Gastroesophageal sphincter (tissue), 4 donors: ENCODE results near the gene ATP5MC3. TPM values are rescaled to one million over a fixed set of nuclear protein-coding genes. Genes with fewer than 3 reads are reported as not detected.
"Not testable (repeated sequence)": the region's sequence is repeated elsewhere in the genome, so short reads cannot be mapped to it uniquely, and the experiment has no call there.

Source experiments
- ATAC-seq: fragments of 150-250 bp; one replicate; pipeline ENCODE4 v1.9.1; 2016; ENCODE audit warnings: mild to moderate bottlenecking, moderate library complexity
- H3K27ac ChIP-seq, 4 donors: fragments of 200-600 bp; sonication (generic) in 3 of 4; 1 replicate in 3 of 4; 2 replicates in 1 of 4; pipeline ENCODE4 v1.5.1; 2016 to 2019
- H3K27me3 ChIP-seq: fragments of 200-600 bp; sonication (generic); one replicate; pipeline ENCODE4 v1.5.1; 2019
- H3K36me3 ChIP-seq, 2 donors: fragments of 200-600 bp; sonication (generic); one replicate each; pipeline ENCODE4 v1.5.1; 2019; ENCODE audit warnings: control low read depth in 1 of 2
- H3K4me1 ChIP-seq, 3 donors: fragments of 200-600 bp; sonication (generic); 1 replicate in 2 of 3; 2 replicates in 1 of 3; pipeline ENCODE4 v1.5.1; 2016 to 2019; ENCODE audit warnings: control low read depth in 2 of 3
- H3K4me3 ChIP-seq, 2 donors: fragments of 200-600 bp; sonication (generic); one replicate each; pipeline ENCODE4 v1.5.1; 2019; ENCODE audit warnings: mild to moderate bottlenecking in 1 of 2, moderate library complexity in 1 of 2
- H3K9me3 ChIP-seq, 3 donors: fragments of 200-600 bp; sonication (generic); one replicate each; pipeline ENCODE4 v1.5.1; 2017 to 2019; ENCODE audit warnings: control low read depth in 2 of 3
- CTCF ChIP-seq, 4 experiments: fragments of 200-600 bp in 2 of 4; fragments of 450-650 bp in 2 of 4; sonication (generic) in 1 of 4; IDR thresholded peaks; one replicate each; pipeline ENCODE4 v1.5.1; 2017 to 2019; ENCODE audit warnings: antibody characterized with exemption in 4 of 4, mild to moderate bottlenecking in 2 of 4, moderate library complexity in 2 of 4
- EP300 ChIP-seq: sonication (generic); formaldehyde crosslinking; IDR thresholded peaks from one replicate; pipeline ENCODE4 v1.6.1; 2017; ENCODE audit warnings: antibody characterized with exemption, mild to moderate bottlenecking
- POLR2A ChIP-seq, 2 donors: fragments of 450-650 bp; IDR thresholded peaks; one replicate each; pipeline ENCODE4 v1.6.1; 2017; ENCODE audit warnings: antibody characterized with exemption in 2 of 2, mild to moderate bottlenecking in 2 of 2, moderate library complexity in 1 of 2
- POLR2AphosphoS5 ChIP-seq: sonication (generic); formaldehyde crosslinking; IDR thresholded peaks from one replicate; pipeline ENCODE4 v1.6.1; 2017; ENCODE audit warnings: antibody characterized with exemption
- WGBS, 2 donors: methylation state at CpG; one replicate each; pipeline ENCODE4 v1.1.5; 2018; ENCODE audit warnings: low coverage in 1 of 2; 5-methylcytosine and 5-hydroxymethylcytosine counted together
- total RNA-seq, 4 donors: library from RNA; depleted of rRNA; stranded (reverse); fragments of >200 nt; gene quantifications; one replicate each; pipeline ENCODE4 v1.1.0, GENCODE V29; 2016

The ATP5MC3 gene
- total RNA-seq = 100 to 1,000 TPM; 116 to 191 (median 146) TPM

DNA sequence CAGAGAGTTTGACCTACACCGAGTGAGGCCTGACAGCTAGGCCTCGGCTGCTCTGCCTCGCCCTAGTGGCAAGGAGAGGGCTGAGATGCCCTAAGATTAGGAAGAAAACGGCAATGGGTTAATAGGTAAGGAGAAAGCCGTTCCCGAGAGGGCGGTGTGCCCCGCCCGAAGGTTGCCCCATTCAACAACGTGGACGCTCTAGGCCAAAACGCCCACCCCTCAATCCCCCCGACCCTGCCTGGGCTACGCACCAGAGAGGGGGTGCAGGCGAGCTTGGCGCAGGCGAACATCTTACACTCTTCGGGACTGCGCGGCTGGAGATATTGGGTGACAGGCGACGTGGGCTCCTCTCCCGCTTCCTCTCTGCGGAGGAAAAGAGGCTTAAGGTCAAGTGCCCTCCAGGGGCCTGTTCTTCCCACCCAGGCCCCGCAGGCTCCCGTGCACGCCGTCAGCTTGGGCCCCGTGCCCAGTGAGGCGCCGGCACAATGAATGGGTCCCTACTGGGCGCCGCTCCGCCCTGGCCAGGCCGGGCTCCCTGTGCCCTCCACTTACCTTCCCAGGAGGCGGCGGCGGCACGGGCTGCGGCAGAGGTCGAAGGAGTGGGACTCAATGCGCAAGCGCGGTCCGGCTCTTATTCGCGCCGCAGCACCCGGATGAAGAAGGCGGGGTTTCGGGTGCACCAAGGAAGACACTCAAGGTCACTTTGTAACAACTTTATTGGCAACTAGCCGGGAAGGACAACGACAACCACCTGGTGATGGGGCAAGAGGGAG, at the start of gene ATP5MC3:
TSS of gene ATP5MC3 (minus strand) at position 607 of the 773 bp plus-strand sequence. CDS start at position 290, 317 bp downstream.
- peaks cover 12 to 34% of the 10 kb centered on the region in 2 donors for H3K36me3 ChIP-seq
- peak within 1 kb of the TSS; percentile 63 to 78 for H3K4me3 ChIP-seq
- H3K9me3 ChIP-seq = no peaks in the 10 kb centered on the region
- peak; percentile 97 for ATAC-seq
- no peaks in the 10 kb centered on the region for H3K27me3 ChIP-seq
- TF ChIP-seq POLR2AphosphoS5 (peak; percentile 83), POLR2A (IDR thresholded peaks at IDR 0.05) (peak; percentile 65 to 83), CTCF (IDR thresholded peaks at IDR 0.05) (peak in 2 of 4 experiments; percentile 9 to 35), EP300 (no peak)
- peaks cover 0 to 42% (median 8%) of the 10 kb centered on the region in 3 donors for H3K4me1 ChIP-seq
- 0% methylated on average over 3 to 6 of the region's 53 CpGs for WGBS, 2 donors
- peak within 1 kb of the TSS; percentile 48 to 91 (median 88) for H3K27ac ChIP-seq

DNA sequence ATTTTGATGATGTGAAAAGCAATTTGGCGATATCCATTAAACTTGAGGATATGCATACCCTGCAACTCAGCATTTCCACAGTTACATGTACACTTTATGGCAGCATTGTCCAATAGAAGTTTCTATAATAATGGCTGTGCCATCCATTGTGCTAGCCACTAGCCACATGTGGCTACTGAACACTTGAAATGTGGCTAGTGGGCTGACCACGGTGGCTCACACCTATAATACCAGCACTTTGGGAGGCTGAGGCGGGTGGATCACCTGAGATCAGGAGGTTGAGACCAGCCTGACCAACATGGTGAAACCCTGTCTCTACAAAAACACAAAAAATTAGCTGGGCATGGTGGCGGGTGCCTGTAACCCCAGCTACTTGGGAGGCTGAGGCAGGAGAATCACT, 47.1 kb upstream of the ATP5MC3 start:
- ATAC-seq, H3K4me3 ChIP-seq, H3K4me1 ChIP-seq, H3K9me3 ChIP-seq, H3K36me3 ChIP-seq, H3K27me3 ChIP-seq, H3K27ac ChIP-seq: not testable (repeated sequence)
- WGBS, 2 donors = 0 to 60% methylated on average over 1 to 3 of the region's 4 CpGs

GRCh38 chr2:175228179-175228578, 46.7 kb upstream of the ATP5MC3 start:
- H3K4me1 ChIP-seq = no peaks in the 10 kb centered on the region
- no peak overlapping the region for H3K4me3 ChIP-seq
- H3K9me3 ChIP-seq = no peaks in the 10 kb centered on the region
- H3K27ac ChIP-seq = no peak overlapping the region
- H3K27me3 ChIP-seq = no peaks in the 10 kb centered on the region
- ATAC-seq = no peak
- no peaks in the 10 kb centered on the region for H3K36me3 ChIP-seq
- TF ChIP-seq CTCF (IDR thresholded peaks at IDR 0.05) = no peak
- no peak for TF ChIP-seq POLR2AphosphoS5
- TF ChIP-seq POLR2A (IDR thresholded peaks at IDR 0.05) = no peak
- TF ChIP-seq EP300 = no peak

DNA sequence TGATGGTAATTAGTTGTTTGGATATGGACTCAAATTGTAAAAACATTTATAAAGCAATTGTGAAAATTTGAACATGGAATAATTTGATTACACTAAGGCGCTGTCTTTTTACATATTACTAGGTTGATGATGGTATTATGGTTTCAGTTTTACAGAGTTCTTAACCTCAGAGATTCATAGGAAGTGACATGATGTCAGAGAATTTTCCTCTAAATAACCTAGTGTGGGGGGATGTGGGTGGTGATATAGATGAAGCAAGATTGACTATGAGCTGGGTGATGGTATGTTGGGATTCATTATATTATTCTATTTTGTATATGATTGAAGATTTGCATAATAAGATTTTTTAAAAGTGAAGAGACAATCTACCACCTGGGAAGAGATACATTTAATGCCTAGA, 45.9 kb upstream of the ATP5MC3 start:
- no peak for ATAC-seq
- H3K36me3 ChIP-seq = no peaks in the 10 kb centered on the region
- no peaks in the 10 kb centered on the region for H3K4me1 ChIP-seq
- no peaks in the 10 kb centered on the region for H3K27me3 ChIP-seq
- no peak overlapping the region for H3K27ac ChIP-seq
- WGBS, 2 donors = 93 to 95% methylated on average over 1 of the region's 1 CpG
- TF ChIP-seq POLR2AphosphoS5 (no peak), EP300 (no peak), CTCF (IDR thresholded peaks at IDR 0.05) (no peak), POLR2A (IDR thresholded peaks at IDR 0.05) (no peak)
- H3K4me3 ChIP-seq = no peak overlapping the region
- no peaks in the 10 kb centered on the region for H3K9me3 ChIP-seq

- Histone ChIP-seq H3K9me3 (no peaks in the 10 kb centered on the region), H3K27me3 (peaks cover 8% of the 10 kb centered on the region), H3K4me1 (no peaks in the 10 kb centered on the region), H3K4me3 (no peak overlapping the region), H3K36me3 (no peaks in the 10 kb centered on the region), H3K27ac (no peak overlapping the region)
- 83 to 84% methylated on average over 4 of the region's 4 CpGs for WGBS, 2 donors
- TF ChIP-seq EP300 (no peak), CTCF (IDR thresholded peaks at IDR 0.05) (no peak), POLR2A (IDR thresholded peaks at IDR 0.05) (no peak), POLR2AphosphoS5 (no peak)
- no peak for ATAC-seq
Measured at GRCh38 chr2:175220075-175220474, 38.6 kb upstream of the ATP5MC3 start.
